ENCODE measurements around the gene CMIP.

CMIP gene

GRCh38 chr16:81711657-81712319 lies 267.2 kb downstream of the CMIP start:
- Mint-ChIP-seq H3K27me3 (no peaks in the 10 kb centered on the region), H3K4me3 (no peak overlapping the region)
- DNase-seq: no peak

GRCh38 chr16:81712681-81713080 lies 268.1 kb downstream of the CMIP start:
- peaks cover 28% of the 10 kb centered on the region for H3K36me3 Mint-ChIP-seq (ENCODE audit: insufficient read depth)
- H3K9me3 Mint-ChIP-seq: no peaks in the 10 kb centered on the region
- H3K27me3 Mint-ChIP-seq: no peaks in the 10 kb centered on the region
- peak overlapping the region in 1 of 2 donors; percentile 70 for H3K27ac Mint-ChIP-seq
- ATAC-seq (replicated peaks) (no peak), DNase-seq (no peak)
- H3K4me3 Mint-ChIP-seq: no peak overlapping the region
- peaks cover 32% of the 10 kb centered on the region in 2 donors for H3K4me1 Mint-ChIP-seq (ENCODE audit: low read depth in 2 of 2)

More at GRCh38 chr16:81711657-81712319, 267.2 kb downstream of the CMIP start:
- Mint-ChIP-seq H3K36me3 (ENCODE audit: insufficient read depth) (peaks cover 34% of the 10 kb centered on the region), H3K27ac (peak overlapping the region in 1 of 2 donors; percentile 65), H3K9me3 (no peaks in the 10 kb centered on the region), H3K4me1 (ENCODE audit: low read depth in 2 of 2) (peaks cover 28 to 33% of the 10 kb centered on the region in 2 donors)
- no peak for ATAC-seq (replicated peaks)

- ATAC-seq (replicated peaks): no peak
- H3K9me3 Mint-ChIP-seq: no peaks in the 10 kb centered on the region
- no peak overlapping the region for H3K4me3 Mint-ChIP-seq
- H3K36me3 Mint-ChIP-seq (ENCODE audit: insufficient read depth): peaks cover 24% of the 10 kb centered on the region
- H3K27me3 Mint-ChIP-seq: no peaks in the 10 kb centered on the region
- H3K27ac Mint-ChIP-seq: peak overlapping the region in 1 of 2 donors; percentile 70
- no peak for DNase-seq
- H3K4me1 Mint-ChIP-seq (ENCODE audit: low read depth in 2 of 2): peaks cover 36 to 37% of the 10 kb centered on the region in 2 donors
These were observed 268.7 kb downstream of the CMIP start for GRCh38 chr16:81713295-81713772.

GRCh38 chr16:81713796-81714195 lies 269.2 kb downstream of the CMIP start:
- Mint-ChIP-seq H3K27me3 (no peaks in the 10 kb centered on the region), H3K9me3 (no peaks in the 10 kb centered on the region), H3K4me3 (peak overlapping the region in 1 of 2 donors; percentile 29), H3K4me1 (ENCODE audit: low read depth in 2 of 2) (peaks cover 41% of the 10 kb centered on the region in 2 donors), H3K27ac (peak overlapping the region in 1 of 2 donors; percentile 69), H3K36me3 (ENCODE audit: insufficient read depth) (peaks cover 24% of the 10 kb centered on the region)
- DNase-seq (no peak), ATAC-seq (replicated peaks) (no peak)

GRCh38 chr16:81714583-81714982 lies 270.0 kb downstream of the CMIP start:
- Mint-ChIP-seq H3K4me1 (ENCODE audit: low read depth in 2 of 2) (peaks cover 47% of the 10 kb centered on the region in 2 donors), H3K27me3 (no peaks in the 10 kb centered on the region), H3K27ac (peak overlapping the region; percentile 86 to 95), H3K4me3 (peak overlapping the region; percentile 63 to 84), H3K36me3 (ENCODE audit: insufficient read depth) (peaks cover 24% of the 10 kb centered on the region), H3K9me3 (no peaks in the 10 kb centered on the region)
- DNase-seq (no peak), ATAC-seq (replicated peaks) (no peak)

GRCh38 chr16:81715358-81716196 lies 271.0 kb downstream of the CMIP start:
- H3K9me3 Mint-ChIP-seq: no peaks in the 10 kb centered on the region
- peaks cover 48 to 49% of the 10 kb centered on the region in 2 donors for H3K4me1 Mint-ChIP-seq (ENCODE audit: low read depth in 2 of 2)
- H3K4me3 Mint-ChIP-seq: peak overlapping the region; percentile 63 to 84

GRCh38 chr16:81716478-81717225 lies 272.0 kb downstream of the CMIP start:
- Mint-ChIP-seq H3K27me3 (no peaks in the 10 kb centered on the region), H3K4me3 (peak overlapping the region; percentile 63 to 84), H3K27ac (peak overlapping the region; percentile 86 to 95), H3K4me1 (ENCODE audit: low read depth in 2 of 2) (peaks cover 48 to 49% of the 10 kb centered on the region in 2 donors), H3K36me3 (ENCODE audit: insufficient read depth) (peaks cover 22% of the 10 kb centered on the region), H3K9me3 (no peaks in the 10 kb centered on the region)
- DNase-seq: peak; percentile 20 to 43 (median 35)
- ATAC-seq (replicated peaks): peak; percentile 47

More at GRCh38 chr16:81715358-81716196, 271.0 kb downstream of the CMIP start:
- ATAC-seq (replicated peaks) (peak; percentile 68), DNase-seq (peak in 2 of 3 experiments; percentile 26 to 30)
- H3K27me3 Mint-ChIP-seq: no peaks in the 10 kb centered on the region
- H3K27ac Mint-ChIP-seq: peak overlapping the region; percentile 86 to 95
- H3K36me3 Mint-ChIP-seq (ENCODE audit: insufficient read depth): peaks cover 24% of the 10 kb centered on the region

- peaks cover 48 to 49% of the 10 kb centered on the region in 2 donors for H3K4me1 Mint-ChIP-seq (ENCODE audit: low read depth in 2 of 2)
These were observed 273.1 kb downstream of the CMIP start for GRCh38 chr16:81717662-81718189.

GRCh38 chr16:81718637-81719036 lies 274.0 kb downstream of the CMIP start:
- no peak for DNase-seq
- peak overlapping the region; percentile 52 to 92 for H3K27ac Mint-ChIP-seq

More at GRCh38 chr16:81717662-81718189, 273.1 kb downstream of the CMIP start:
- peaks cover 13% of the 10 kb centered on the region for H3K36me3 Mint-ChIP-seq (ENCODE audit: insufficient read depth)
- DNase-seq: no peak
- no peaks in the 10 kb centered on the region for H3K27me3 Mint-ChIP-seq
- peak overlapping the region; percentile 52 to 92 for H3K27ac Mint-ChIP-seq
- ATAC-seq (replicated peaks): peak; percentile 28
- H3K9me3 Mint-ChIP-seq: no peaks in the 10 kb centered on the region
- H3K4me3 Mint-ChIP-seq: peak overlapping the region; percentile 53 to 76

GRCh38 chr16:81719993-81720392 lies 275.4 kb downstream of the CMIP start:
- Mint-ChIP-seq H3K9me3 (no peaks in the 10 kb centered on the region), H3K4me3 (peak overlapping the region in 1 of 2 donors; percentile 76), H3K27ac (peak overlapping the region in 1 of 2 donors; percentile 52), H3K4me1 (ENCODE audit: low read depth in 2 of 2) (peaks cover 39 to 44% of the 10 kb centered on the region in 2 donors), H3K36me3 (ENCODE audit: insufficient read depth) (peaks cover 10% of the 10 kb centered on the region), H3K27me3 (no peaks in the 10 kb centered on the region)
- ATAC-seq (replicated peaks) (no peak), DNase-seq (no peak)

More at GRCh38 chr16:81718637-81719036, 274.0 kb downstream of the CMIP start:
- H3K4me3 Mint-ChIP-seq: peak overlapping the region; percentile 53 to 76
- H3K4me1 Mint-ChIP-seq (ENCODE audit: low read depth in 2 of 2): peaks cover 49 to 52% of the 10 kb centered on the region in 2 donors
- no peaks in the 10 kb centered on the region for H3K27me3 Mint-ChIP-seq
- ATAC-seq (replicated peaks): peak; percentile 9
- H3K9me3 Mint-ChIP-seq: no peaks in the 10 kb centered on the region
- peaks cover 10% of the 10 kb centered on the region for H3K36me3 Mint-ChIP-seq (ENCODE audit: insufficient read depth)

GRCh38 chr16:81720973-81721906 lies 276.6 kb downstream of the CMIP start:
- no peak for DNase-seq
- Mint-ChIP-seq H3K27me3 (no peaks in the 10 kb centered on the region), H3K4me3 (no peak overlapping the region), H3K4me1 (ENCODE audit: low read depth in 2 of 2) (peaks cover 26 to 31% of the 10 kb centered on the region in 2 donors), H3K9me3 (no peaks in the 10 kb centered on the region), H3K36me3 (ENCODE audit: insufficient read depth) (no peaks in the 10 kb centered on the region), H3K27ac (peak overlapping the region in 1 of 2 donors; percentile 52)
- ATAC-seq (replicated peaks): no peak

Data from effector memory CD8-positive, alpha-beta T cell (primary cell).